Brain pericyte (primary cell): ENCODE measurements around the gene PAFAH1B1.

ENCODE experiments used
- DNase-seq: peaks from one replicate; pipeline ENCODE4 v3.0.0-alpha.2; 2012; ENCODE audit warnings: low read depth, low spot score

Gene PAFAH1B1

DNA sequence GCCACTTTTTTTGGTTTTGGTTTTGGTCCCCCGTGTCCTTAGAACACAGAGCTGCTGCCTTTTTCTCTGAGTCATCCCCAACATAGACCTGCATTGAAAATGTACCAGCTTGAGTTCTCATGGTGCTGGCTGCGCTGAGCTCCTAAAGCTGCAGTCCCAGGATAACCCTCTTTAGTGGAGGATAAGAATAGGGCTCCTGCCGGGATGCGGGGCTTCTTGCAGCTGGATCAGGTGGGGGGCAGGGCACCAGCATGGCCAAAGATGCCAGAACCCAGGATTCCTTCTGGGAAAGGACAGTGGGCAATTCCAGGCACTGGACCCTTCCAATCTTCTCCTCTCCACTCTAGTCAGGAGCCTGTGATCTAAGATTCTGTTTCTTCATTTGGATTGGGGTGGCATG lies 126.4 kb downstream of the PAFAH1B1 start:
- no peak for DNase-seq

DNA sequence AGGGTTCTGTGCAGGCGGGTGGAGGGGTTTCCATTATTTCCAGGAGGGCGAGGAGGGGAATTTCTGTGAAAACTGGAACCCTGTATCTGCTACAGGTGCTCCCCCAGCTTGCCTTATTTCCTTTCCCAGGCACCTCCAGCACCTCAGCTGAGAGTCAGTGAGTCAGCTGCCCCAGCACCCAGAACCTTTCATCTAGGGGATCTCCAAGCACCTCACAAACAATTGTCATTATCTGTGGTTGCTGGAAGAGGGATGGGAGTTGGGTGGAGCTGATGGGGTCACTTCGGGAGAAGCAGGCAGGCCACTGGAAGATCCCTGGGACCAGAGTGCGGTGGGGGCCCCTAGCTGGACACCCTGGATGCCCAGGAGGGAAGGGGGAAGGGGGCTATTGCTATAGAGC lies 128.1 kb downstream of the PAFAH1B1 start:
- DNase-seq = no peak

DNA sequence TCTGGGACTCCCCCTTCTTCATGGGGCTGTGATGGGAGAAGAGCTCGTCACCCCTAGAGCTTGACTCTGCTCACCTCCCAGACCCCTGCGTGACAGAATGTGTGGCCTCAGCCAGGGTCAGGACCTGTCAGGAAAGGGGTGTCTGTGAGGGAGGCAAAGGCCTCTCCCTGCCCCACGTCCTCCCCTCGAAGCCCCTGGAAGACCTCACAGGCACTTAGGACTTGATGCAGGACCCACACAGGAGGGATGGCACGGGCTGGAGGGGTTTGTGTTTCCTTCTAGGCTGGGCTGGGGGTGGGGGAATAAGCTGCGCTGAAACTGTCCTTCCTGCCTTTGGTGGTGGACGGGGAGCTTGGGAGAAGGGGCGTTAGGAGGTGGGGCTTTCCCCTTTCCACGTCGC lies 129.2 kb downstream of the PAFAH1B1 start:
- no peak for DNase-seq

DNA sequence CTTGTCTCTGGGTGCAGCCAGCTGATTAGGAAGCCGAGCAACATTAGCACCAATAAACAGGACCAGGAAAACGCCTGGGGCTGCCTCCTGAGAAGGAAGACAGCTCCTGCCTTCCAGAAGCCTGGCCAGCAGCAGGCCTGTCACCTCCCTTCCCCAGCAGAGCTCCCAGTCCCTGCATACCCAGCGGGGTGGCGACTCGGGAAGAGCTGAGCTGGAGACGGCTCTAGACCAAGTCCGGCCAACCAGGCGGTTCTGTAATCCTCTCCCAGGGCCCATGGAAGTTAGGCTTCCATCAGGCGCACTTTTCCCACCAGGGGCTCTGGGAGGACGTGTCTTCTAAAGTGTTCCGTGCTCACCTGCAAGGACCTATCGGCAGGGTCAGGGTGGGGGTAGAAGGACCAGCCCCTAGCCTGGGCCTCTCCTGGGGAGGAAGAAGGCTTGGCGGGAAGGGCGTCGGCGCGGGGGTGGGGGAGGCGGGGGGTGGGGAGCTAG lies 130.1 kb downstream of the PAFAH1B1 start:
- DNase-seq = no peak

DNA sequence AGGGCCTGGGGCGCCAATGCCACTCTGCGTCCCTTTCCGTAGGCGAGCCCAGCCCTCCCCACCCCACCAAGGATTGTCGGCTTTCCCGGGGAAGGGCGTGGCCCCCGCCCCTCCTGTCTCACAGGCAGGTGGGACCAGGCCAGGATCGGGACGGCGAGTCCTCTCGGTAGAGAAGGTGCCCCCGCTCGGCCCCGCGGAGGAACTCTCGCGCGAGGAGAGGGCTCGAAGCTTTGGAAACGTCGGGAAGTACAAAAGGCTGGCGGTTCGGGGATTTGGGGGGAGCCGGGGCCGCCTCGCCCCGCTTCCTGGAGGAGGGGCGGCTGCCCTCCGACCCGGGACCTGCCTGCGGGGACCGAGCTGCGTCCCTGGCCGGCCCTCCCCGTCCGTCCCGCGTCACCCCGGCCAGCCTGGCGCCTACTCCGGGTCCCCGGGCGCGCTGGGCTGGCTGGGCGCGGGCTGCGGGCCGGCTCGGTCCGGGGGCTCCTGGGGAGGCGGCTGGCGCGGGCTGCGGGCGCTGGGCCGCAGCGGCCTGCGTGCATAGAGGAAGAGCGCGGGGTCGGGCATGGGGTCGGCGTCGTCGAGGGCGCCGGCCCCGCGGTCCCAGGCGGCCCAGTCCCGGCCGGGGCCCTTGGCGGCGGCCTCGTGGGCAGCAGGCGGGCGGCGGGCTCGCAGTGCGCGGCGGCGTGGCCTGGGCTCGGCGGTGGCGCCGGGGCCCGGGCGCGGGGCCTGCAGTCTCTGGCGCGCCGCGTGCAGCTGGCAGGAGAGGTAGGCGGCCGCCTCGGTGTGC lies 130.7 kb downstream of the PAFAH1B1 start:
- DNase-seq = no peak

DNA sequence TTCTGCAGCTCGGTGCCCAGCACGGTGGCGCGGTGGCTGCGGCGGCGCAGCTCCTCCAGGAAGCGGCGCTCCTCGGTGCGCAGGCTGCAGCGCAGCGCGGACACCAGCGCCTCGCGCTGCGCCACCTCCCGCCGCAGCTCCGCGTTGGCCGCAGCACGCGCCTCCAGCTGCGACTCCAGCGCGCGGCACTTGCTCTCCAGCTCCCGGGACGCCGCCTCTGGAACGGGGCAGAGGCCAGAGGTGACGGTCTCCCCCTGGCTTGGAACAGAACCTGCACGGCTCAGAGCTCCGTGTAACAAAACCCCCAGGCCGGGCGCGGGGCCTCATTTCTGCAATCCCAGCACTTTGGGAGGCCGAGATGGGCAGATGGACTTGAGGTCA lies 131.3 kb downstream of the PAFAH1B1 start:
- no peak for DNase-seq

DNA sequence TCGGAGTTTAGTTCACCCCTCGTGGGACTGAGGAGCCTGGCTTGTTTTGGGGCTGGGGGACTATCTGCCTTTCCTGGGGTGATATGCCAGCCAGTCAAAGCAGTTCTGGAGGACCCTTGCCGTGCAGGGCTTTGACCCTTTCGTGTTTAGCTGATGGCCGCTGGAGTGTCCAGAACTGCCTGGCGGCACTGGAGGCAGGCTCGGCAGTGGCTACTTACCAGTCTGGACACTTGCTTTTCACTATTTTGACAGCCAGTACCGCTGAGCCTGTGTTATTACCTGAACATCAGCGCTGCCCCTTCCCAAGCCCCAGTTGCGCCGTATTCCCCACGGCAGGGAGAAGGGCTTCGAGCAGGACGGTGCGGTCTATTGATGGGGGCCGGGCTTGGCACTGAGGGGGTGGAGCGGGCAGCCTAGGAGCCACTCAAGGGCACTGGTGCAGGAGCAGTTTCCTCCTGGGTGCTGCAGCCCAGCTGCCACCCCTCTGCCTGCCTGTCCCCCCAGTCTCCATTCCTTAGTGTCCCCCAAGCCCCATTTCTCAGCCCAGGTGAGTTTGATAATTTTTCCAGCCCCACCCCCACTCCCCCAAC lies 137.4 kb downstream of the PAFAH1B1 start:
- DNase-seq = no peak

DNA sequence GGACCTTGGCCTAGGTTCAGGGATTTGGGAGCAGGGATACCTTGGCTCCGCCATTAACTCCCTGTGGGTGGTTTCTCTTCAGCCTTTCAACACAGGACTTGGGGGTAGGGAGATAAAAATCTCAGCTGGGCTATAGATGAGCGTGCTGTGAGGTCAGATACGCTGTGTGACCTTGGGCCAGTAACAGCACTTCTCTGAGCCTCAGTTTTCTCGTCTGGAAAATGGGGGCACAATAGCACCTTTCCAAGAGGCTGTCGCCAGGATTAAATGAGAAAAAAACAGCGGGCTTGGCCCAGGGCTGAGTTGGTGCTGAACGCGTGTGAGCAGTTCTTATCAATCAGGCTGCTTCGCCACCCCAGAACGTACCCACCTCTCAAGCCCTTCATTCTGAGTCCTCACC lies 138.4 kb downstream of the PAFAH1B1 start:
- DNase-seq = no peak

DNA sequence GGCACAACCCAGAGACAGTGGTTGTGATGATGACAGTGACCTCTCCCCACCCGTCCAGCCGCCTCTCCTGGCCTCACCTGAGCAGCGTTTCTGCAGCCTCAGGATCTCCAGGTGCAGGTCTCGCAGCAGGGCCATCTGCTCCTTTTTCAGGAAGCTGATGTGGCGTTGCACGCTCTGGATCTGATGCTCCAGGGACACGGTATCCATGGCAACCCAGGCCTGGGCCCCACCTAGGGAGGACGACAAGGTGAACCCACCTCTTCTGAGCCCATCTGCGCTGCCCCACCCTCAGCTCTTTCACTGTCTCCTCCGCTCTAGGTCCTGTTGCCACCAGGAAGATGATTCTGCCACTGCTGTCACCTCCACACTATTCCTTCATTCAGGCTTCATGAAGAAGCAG lies 141.5 kb downstream of the PAFAH1B1 start:
- DNase-seq = no peak
